Measurements from ENCODE around the gene GAST. TPM values are rescaled to one million over a fixed set of nuclear protein-coding genes. Genes with fewer than 3 reads are reported as not detected.

GAST gene
- total RNA-seq, 1 experiment from 2014 or later: not detected

- Histone ChIP-seq H3K9me3 (ENCODE audit: low read length) (no peaks in the 10 kb centered on the region), H3K9me2 (replicated peaks; ENCODE audit: low read length) (no peaks in the 10 kb centered on the region), H3K36me3 (ENCODE audit: low read depth, low read length) (peaks cover 33% of the 10 kb centered on the region), H3K27me3 (ENCODE audit: low read length) (no peaks in the 10 kb centered on the region), H4K20me1 (ENCODE audit: low read length) (peaks cover 32% of the 10 kb centered on the region), H2AFZ (ENCODE audit: low read length) (peak within 1 kb of the TSS; percentile 85), H3K79me2 (ENCODE audit: low read length) (peaks cover 28% of the 10 kb centered on the region), H3K9ac (ENCODE audit: low read length) (peak within 1 kb of the TSS; percentile 100), H3K27ac (ENCODE audit: low read length) (peak within 1 kb of the TSS; percentile 95), H3F3A (ENCODE audit: low read length, unreplicated experiment) (peaks cover 33% of the 10 kb centered on the region), H3K4me3 (ENCODE audit: low read length) (peak within 1 kb of the TSS; percentile 97), H3K4me1 (ENCODE audit: insufficient read depth, low read length) (peaks cover 6% of the 10 kb centered on the region; the same call in 1 of the 2 replicates), H3K4me2 (ENCODE audit: low read length) (peak within 1 kb of the TSS; percentile 96)
- no peak for TF ChIP-seq EZH2phosphoT487 (IDR thresholded peaks at IDR 0.05; ENCODE audit: borderline replicate concordance, low read length)
- TF ChIP-seq CTCF (conservative IDR thresholded peaks at IDR 0.05; ENCODE audit: low read depth, low read length): no peak
- TF ChIP-seq EZH2 (IDR thresholded peaks at IDR 0.05; ENCODE audit: low read length, unreplicated experiment): no peak
- ChIA-PET POLR2A (ENCODE audit: unreplicated experiment) (interaction anchor here (0.5 to 1.0 kb wide), 14 partner anchors 21 to 1156 kb away, joined by 3 to 9 read pairs (median 4); partner anchors contain the start of gene JUP), CTCF (interaction anchor here (0.6 to 1.1 kb wide), 6 partner anchors 10 to 140 kb away, joined by 3 to 5 read pairs (median 3); no protein-coding TSS in a partner anchor)
- ATAC-seq: peak; percentile 76
- intact Hi-C loops (cut with micrococcal nuclease): no loop called here
- peak; percentile 98 for DNase-seq
- BruUV-seq (replicated peaks): TSS peak; percentile 41
These were observed 23.3 kb upstream of the GAST start, which contains the start of gene EIF1 for GRCh38 chr17:41688641-41689496. TSS of gene EIF1 (plus strand) at chr17:41688885. CDS start at chr17:41689039, 154 bp downstream.

- no TSS peak for BruUV-seq (replicated peaks)
- Histone ChIP-seq H3K4me3 (ENCODE audit: low read length) (peak overlapping the region; percentile 97), H3F3A (ENCODE audit: low read length, unreplicated experiment) (peaks cover 33% of the 10 kb centered on the region), H3K36me3 (ENCODE audit: low read depth, low read length) (peaks cover 33% of the 10 kb centered on the region), H3K27me3 (ENCODE audit: low read length) (no peaks in the 10 kb centered on the region), H2AFZ (ENCODE audit: low read length) (no peak overlapping the region), H3K4me2 (ENCODE audit: low read length) (peak overlapping the region; percentile 96), H3K27ac (ENCODE audit: low read length) (peak overlapping the region; percentile 95), H3K4me1 (ENCODE audit: insufficient read depth, low read length) (peaks cover 6% of the 10 kb centered on the region; the same call in 1 of the 2 replicates), H3K9me3 (ENCODE audit: low read length) (no peaks in the 10 kb centered on the region), H4K20me1 (ENCODE audit: low read length) (peaks cover 32% of the 10 kb centered on the region), H3K79me2 (ENCODE audit: low read length) (peaks cover 28% of the 10 kb centered on the region), H3K9me2 (replicated peaks; ENCODE audit: low read length) (no peaks in the 10 kb centered on the region), H3K9ac (ENCODE audit: low read length) (peak overlapping the region; percentile 100)
- TF ChIP-seq EZH2phosphoT487 (IDR thresholded peaks at IDR 0.05; ENCODE audit: borderline replicate concordance, low read length): no peak
- TF ChIP-seq CTCF (conservative IDR thresholded peaks at IDR 0.05; ENCODE audit: low read depth, low read length): peak; percentile 64
- TF ChIP-seq EZH2 (IDR thresholded peaks at IDR 0.05; ENCODE audit: low read length, unreplicated experiment): no peak
- DNase-seq (peak; percentile 43), ATAC-seq (no peak)
- POLR2A ChIA-PET (ENCODE audit: unreplicated experiment): interaction anchor here (0.5 to 0.6 kb wide), 2 partner anchors 164 to 1084 kb away, joined by 3 to 6 read pairs; no protein-coding TSS in a partner anchor
- intact Hi-C loops (cut with micrococcal nuclease): no loop called here
- CTCF ChIA-PET: interaction anchor here (0.6 kb wide), 2 partner anchors 39 to 823 kb away, joined by 3 to 4 read pairs; partner anchors contain the start of gene KRT12
These were observed 22.4 kb upstream of the GAST start for GRCh38 chr17:41689497-41690299.
